Right ventricle myocardium superior (tissue), 1 donor: ENCODE results near the gene MAP7D1. TPM values are rescaled to one million over a fixed set of nuclear protein-coding genes. Genes with fewer than 3 reads are reported as not detected.

Experiments
- ATAC-seq: fragments of 200-7000 bp; cut with Tn5 transposase; one replicate; pipeline ENCODE4 v1.9.1; 2020; ENCODE audit warnings: mild to moderate bottlenecking; ENCODE audit not compliant: poor library complexity
- DNase-seq: peaks from one replicate; pipeline ENCODE4 v3.0.0-alpha.2; 2020
- intact Hi-C: fragments of 100-400 bp; cut with DNase I; formaldehyde crosslinking; loops from one replicate; pipeline ENCODE4 v1.11.2; 2022
- total RNA-seq: library from RNA; stranded (reverse); fragmentation: NEBNext Ultra II Directional; extraction: Animal tissue kit (Norgen Biotek cat#: 25700); gene quantifications from one replicate; pipeline ENCODE4 v1.2.1, GENCODE V29; 2021
- donor health status: DM: no; HTN: yes; CAD: no; lungs with severe emphysema.

The MAP7D1 gene
- total RNA-seq, 1 donor from 2014 or later, result 390 TPM

DNA sequence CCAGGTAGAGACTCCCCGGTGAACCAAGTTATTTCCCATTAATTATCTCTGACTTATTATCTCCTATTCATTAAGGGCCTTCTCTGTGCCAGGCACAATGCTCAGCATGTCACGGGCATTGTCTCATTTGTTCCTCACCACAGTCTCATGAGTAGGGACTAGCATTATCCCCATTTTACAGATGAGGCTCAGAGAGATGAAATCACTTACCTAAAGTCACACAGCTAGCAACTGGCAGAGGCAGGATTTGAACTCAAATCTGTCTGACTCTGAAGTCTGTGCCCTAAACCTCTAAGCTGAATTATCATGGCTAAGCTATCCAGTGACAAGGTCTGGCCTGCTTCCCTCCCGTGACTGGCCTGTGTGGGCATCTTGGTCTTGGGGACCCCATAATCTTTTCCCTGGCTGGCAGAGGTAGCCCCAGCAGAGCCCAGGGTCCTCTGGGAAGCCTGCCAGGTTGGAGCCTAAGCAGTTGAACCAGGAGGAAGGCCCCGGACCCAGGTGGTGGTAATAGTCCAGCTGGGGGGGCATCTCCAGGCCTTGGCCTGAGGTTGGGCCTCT is 4.5 kb downstream of the MAP7D1 start:
- no peak for ATAC-seq
- intact Hi-C loops, result no loop called here
- no peak for DNase-seq

DNA sequence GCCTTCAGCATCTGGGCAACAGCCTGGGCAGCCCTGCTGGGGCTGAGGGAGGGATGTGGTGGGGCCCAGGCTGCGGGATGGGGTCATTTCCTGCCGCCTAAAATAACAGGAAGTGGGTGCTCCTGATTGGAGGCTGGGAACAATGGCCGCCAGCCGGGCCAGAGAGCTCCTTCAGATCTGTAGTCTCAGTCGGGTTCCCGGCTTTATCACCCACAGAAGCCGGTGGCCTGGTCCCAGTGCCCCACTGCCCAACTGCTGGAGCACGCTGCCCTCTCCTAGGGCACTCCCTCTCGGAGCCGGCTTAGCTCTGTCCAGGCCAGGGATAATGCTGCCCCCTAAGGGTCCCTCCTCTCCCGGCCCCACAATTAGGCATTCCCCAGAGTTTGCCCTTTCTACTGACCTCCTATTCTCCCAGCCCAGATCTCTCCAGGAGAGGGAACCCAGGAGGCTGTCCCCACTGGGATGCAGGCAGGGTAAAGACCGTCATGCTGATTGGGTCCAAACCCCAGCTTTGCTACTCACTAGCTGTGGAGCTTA is 5.1 kb downstream of the MAP7D1 start:
- peak; percentile 83 for DNase-seq
- ATAC-seq, result peak; percentile 22
- intact Hi-C loops, result no loop called here

DNA sequence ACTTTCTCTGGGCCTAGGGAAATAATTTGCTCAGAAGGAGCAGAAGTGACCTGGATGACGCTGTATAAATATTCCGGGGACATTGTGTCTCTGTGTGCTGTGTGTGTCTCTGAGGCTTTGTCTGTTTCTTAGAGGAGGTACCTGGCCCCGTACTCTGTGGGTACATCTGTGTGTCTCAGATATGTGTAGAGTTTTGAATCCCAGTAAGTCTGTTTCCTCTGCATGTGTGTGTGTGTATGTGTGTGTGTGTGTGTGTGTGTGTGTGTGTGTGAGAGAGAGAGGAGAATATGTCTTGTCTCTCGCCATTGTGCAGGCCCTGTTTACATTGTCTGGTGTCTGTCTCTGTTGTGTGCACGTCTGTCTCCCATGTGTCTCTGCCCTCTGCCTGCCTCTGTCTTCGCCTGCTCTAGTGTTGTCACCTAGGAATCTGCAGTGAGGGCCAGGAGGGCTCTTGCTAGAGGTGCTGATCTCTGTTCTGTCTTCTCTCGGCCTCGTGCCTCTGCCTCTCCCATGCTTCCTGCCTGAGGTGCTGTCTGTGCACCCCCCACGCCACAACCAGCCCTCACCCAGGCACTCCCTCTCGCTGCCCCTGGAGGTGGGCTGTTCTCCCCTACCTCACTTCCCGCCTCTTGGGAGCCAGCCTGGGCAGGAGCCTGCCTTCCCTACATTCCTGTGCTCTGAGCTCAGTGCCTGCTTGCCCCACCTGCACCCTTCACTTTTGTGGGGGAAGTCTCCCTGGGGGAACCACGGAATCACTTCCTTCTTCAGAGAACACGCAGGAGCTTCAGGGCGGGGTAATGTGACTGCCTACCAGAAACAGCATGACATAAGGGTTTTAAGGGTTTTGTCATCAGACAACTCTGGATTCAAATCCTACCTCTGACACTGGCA is 5.9 kb downstream of the MAP7D1 start:
- intact Hi-C loops, result no loop called here
- ATAC-seq (peak; percentile 41), DNase-seq (peak; percentile 50)

DNA sequence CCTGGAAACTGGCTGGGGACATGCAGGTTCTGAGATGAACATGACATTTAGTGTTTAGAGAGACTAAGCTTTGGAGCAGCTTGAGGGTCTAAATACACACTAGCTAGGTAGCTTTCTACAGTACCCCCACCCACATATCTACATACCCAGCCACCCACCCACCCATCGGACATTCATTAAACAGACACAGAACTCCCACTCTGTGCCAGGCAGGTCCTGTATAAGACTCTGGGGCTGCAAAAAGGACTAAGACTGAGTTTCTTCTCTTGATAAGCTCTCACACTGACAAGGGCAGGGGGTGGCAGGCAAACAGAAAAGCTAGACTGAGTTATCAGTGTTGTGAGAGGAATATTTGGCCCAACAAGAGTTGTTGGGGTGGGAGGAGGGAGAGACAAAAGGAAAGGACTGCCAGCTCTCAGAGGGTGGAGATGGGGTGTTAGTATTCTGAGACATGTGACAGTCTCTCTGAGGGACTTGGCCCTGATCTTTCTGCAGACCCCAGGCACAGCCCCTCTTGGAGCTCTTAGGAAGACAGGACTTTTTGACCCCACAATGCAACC is 6.8 kb downstream of the MAP7D1 start:
- intact Hi-C loops, result no loop called here
- peak; percentile 28 for ATAC-seq
- peak; percentile 27 for DNase-seq

DNA sequence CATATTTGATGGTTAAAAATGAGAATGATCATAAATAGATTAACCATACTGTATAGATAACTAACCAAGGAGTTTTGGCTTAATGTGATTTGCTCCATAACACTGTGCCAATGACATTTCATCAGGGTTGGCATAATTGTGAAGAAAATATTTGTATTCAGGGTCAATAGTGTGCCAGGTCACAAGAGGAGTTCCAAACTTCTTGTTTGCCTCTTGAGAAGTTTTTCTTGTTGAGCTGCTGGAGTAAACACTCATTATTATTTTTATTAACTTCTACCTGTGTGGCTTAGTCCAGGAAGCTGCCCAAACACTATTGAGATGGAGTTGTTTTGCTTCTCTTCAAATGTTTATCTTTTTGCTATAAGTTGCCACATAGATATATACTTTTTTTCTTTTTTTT is 7.5 kb downstream of the MAP7D1 start:
- intact Hi-C loops, result no loop called here

DNA sequence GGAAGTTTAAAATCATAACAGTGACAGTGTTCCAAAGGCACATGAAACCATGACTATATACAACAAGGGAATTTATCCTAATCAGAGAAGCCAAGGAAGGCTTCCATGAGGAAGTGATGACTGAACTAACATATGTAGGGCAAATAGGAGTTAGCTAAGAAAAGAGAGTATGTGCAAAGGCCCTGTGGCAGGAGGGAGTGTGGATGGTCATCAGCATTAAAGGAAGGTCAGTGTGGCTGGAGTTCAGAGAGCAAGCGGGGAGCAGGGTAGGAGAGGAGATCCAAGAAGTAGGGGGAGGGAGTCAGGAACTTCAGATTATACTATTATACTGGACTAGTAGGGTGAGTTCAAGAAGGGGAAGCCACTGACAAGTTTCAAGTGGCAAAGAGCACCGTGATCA is 8.4 kb downstream of the MAP7D1 start:
- DNase-seq (no peak), ATAC-seq (no peak)
- intact Hi-C loops, result no loop called here

More for the DNA sequence above, 7.5 kb downstream of the MAP7D1 start:
- DNase-seq (no peak), ATAC-seq (no peak)

DNA sequence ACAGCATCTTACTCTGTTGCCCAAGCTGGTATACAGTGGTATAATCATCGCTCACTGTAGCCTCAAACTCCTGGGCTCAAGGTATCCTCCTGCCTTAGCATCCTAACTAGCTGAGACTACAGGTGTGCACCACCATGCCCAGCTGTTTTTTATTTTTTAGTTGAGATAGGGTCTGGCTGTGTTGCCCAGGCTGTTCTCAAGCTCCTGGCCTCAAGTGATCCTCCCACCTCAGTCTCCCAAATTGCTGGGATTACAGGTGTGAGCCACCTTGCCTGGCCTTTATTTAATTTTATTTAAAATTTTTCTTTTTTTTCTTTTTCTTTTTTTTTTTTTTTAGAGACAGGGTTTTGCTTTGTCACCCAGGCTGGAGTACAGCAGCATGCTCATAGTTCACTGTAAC is 9.2 kb downstream of the MAP7D1 start:
- no peak for DNase-seq
- ATAC-seq, result no peak
- intact Hi-C loops, result no loop called here

DNA sequence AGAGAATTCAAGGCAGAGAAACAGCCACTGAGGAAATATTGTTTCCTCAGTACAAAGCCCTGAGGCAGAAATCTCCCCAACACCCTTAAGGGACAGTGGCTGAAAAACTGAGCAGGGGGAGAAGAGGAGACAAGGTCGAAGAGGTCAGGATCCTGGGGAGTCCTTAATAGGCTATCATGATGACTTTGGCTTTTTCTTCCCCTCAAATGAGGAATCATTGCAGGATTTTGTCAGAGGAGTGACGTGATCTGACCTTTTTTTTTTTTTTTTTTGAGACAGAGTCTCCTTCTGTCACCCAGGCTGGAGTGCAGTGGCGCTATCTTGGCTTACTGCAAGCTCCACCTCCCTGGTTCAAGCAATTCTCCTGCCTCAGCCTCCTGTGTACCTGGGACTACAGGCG is 10.2 kb downstream of the MAP7D1 start:
- intact Hi-C loops, result no loop called here
- ATAC-seq (no peak), DNase-seq (no peak)

DNA sequence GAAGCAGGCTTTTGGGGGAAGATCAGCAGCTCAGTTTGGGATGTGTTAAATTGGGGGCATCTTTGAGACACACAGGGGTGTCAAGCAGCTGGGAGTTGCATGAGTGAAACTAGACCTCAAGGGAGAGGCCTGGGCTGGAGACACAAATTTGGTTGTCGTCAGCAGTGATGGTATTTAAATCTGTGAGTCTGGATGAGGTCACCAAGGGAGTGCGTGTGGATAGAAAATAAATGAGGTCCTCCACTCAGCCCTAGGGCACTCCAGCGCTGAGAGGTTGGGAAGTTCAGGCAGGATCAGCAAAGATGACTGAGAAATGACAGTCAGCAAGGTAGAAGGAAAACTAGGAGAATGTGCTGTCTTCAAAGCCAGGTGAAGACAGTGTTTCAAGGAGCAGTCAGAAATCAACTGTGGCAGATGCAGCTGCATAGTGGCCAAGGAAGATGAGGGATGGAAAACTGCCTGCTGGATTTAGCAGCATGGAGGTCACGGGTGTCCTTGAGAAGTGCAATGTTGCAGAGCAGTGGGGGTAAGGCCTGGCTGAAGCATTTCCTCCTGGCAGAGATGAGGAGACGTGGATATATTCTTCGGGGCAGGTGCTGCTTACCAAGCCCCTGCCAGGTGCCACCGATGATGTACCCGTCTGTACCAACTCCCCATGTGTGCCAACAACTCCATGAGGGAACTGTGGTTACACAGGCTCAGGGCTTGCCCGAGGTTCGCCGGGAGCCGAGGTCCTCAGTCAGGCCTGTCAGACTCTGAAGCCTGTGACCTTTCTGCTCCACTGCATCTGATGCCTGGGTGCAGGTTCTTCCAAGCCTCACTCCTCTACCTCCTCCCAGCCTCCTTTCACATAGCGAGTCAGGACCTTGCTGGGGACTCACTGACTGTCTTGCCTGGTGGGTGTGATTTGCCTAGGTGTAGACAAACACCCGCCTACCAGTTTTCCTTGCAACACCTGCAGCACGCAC is 11.3 kb downstream of the MAP7D1 start:
- intact Hi-C loops, result no loop called here
- peak; percentile 24 for ATAC-seq
- DNase-seq, result no peak

DNA sequence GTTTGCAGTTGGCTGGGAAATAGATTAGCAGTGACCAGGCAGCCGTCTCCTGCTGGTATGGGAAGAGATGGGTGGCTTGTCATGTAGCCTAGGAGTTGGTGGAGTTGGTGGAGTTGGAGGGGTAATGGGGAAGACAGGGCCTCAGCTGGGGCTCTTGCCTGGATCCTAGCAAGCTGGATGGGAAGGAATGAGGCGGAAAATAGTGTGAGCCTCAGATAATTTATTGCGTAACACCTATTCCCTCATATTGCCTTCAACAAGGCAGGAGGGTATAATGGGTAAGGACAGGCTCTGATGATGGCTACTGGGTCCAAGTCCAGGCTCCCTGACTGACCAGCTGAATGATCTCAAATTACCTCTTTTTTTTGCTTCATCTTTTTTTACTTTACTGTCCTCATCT is 12.6 kb downstream of the MAP7D1 start:
- ATAC-seq, result no peak
- DNase-seq, result no peak
- intact Hi-C loops, result no loop called here

DNA sequence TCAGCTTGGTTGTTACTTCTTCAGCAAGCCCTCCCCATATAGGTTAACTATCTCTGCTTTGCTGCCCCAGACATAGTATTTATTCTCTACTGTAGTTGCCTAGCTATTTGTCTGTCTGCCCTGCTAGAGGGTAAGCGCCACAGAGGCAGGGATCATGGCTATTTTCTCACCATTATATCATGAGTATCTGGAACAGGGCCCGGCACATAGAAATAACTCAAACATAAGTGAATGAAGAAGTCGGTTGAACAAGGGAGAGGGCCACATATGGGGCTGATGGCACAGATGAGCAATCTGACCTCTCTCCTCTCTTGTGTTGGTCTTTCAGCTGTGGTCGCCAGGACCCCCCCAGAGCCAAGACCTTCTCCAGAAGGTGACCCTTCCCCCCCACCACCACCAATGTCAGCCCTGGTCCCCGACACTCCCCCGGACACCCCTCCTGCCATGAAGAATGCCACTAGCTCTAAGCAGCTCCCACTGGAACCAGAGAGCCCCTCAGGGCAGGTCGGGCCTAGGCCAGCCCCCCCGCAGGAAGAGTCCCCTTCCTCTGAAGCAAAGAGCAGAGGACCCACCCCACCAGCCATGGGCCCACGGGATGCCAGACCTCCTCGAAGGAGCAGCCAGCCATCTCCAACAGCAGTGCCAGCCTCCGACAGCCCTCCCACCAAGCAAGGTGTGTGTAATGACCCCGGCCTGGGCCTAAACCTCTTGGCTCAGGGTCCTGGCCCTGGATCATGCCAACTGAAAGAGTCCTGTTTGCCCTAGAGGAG is 14.9 kb downstream of the MAP7D1 start:
- intact Hi-C loops, result no loop called here
- ATAC-seq, result peak; percentile 39
- no peak for DNase-seq

DNA sequence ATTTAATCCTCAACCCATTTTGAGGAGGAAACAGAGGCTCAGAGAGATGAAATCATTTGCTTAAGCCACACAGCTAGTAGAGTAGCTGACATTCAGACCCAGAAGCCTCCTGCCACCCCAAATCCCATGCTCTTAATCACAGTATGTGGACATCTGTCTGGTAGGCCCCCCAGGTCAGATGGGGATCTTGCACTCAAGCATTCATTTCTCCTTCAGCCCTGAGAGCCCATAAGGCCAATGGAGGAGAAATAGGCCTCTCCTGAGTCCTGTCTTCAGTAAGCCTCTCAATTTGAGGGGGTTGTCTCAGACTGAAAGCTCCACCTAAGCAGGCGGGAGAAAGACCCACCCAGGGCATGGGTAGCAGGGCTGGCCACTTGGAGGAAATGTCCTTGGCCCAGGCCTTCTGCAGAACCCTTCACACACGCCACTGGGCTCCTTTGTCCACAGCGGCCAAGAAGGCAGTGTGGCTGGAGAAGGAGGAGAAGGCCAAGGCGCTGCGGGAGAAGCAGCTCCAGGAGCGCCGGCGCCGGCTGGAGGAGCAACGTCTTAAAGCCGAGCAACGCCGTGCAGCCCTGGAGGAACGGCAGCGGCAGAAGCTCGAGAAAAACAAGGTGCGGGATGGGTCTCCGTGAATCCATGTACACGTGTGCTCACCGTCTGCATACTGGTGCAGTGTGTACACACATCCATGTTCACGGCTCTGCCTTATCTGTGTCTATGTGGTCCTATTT is 16.2 kb downstream of the MAP7D1 start:
- DNase-seq, result no peak
- intact Hi-C loops, result no loop called here
- ATAC-seq, result no peak

DNA sequence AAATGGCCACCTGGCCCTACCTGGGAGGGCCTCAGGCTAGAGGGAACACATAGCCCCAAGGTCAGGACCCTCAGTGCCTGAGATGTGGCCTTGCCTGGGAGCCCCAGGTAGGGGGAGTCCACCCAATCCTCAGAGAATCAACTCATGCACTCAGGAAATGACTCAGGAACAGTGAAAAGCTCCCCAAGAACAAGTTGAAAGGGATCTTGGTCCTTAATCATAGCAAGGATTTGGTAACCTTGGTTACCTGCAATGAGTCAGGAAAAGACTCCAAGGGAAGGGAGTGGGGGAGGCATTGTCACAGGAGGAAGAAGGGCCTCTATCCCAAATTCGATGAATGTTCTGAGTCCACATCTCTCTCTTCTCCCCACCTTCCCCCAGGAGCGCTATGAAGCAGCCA is 17.0 kb downstream of the MAP7D1 start:
- intact Hi-C loops, result no loop called here
- ATAC-seq, result no peak
- no peak for DNase-seq

DNA sequence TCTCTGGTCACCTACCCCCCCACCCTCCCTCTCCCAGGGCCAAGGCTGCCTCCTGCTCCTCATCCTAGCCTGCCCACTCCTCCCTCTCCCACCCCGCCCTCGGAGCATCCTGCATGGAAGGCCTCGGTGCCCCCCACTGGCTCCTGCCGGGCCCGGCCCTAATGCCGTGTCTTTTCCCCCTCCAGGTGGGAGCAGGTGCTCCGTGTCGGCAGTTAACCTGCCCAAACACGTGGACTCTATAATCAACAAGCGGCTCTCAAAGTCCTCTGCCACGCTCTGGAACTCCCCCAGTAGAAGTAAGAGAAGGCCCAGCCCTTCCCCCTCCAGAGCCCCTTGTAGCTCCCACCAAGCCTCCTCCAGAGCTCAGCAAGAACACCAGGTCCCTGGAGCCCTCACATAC is 18.8 kb downstream of the MAP7D1 start:
- no peak for DNase-seq
- no peak for ATAC-seq
- intact Hi-C loops, result no loop called here

DNA sequence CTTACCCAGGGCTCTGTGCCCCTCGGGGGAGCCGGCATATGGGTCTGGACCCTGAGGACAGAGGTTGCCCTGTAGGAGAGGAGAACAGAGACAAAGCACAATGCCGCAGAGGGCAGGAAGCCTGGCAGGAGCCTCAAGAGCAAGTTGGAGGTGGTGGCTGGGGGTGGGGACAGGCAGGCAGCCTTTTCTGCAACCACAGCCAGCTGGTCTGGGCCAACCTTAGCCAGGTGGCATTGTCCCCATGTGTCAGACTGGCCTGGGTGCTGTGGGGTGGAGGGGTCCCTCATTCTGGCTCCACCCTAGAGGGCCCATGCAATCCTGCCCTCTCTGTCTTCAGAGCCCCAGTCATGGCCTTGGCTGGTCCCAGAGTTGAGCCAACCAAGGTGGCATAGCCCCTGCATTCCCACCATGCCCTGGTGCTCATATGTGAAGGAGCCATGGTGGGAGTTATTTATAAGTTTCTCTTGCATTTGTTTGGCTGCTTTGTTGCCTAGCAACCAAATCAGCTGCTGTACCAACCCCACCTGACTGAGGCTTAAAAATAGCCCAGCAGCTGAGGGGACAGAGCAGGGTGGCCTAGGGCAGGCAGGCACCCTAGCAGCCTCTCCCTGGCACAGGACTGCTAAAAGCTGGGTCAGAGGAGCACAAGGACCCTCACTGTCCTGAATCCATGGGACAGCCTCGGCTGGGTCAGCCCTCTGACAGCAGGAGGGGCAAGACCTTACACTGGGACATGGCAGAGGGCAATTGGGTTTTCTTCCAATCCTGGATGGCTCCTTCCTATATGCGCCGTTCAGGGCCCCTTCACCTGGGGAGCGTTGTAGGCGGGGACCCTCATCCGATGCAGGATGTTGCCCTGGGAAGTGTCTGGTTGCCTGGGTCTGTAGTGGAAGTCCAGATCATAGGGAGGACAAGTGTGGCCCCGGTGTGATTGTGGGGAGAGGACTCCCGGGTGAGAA is 19.5 kb downstream of the MAP7D1 start:
- DNase-seq (peak; percentile 70), ATAC-seq (peak; percentile 80)
- intact Hi-C loops, result no loop called here
